ENCODE results near the gene CFAP43. TPM values are rescaled to one million over a fixed set of nuclear protein-coding genes. Genes with fewer than 3 reads are reported as not detected.

Gene CFAP43
- total and polyA plus RNA-seq, 2 of the 8 experiments (the other 6 are each of a cell fraction or from before 2014, with no cell fraction given): 0.11 to 0.27 TPM

DNA sequence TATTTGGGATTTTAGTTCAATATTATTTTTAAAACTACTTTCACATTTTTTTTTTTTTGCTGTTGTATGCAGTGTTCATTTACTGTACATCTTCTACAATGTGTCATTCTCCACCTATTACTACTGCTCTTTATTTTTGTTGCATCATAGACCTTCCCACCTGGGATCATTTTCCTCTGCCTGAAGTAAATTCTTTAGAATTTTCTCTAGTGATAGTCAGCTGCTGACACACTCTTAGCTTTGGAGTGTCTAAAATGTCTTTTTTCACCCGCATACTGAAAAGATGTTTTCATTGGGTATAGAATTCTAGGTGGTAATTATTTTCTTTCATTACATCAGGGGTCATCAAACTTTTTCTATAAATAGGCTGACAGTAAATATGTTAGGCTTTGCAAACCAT is 30.5 kb downstream of the CFAP43 start:
- Histone ChIP-seq H3K9ac (replicated peaks in 1 of 4; ENCODE audit: extremely low read depth in 1 of 4, low read depth in 3 of 4, low read length in 3 of 4) (no peak overlapping the region), H2BK20ac (ENCODE audit: low read length) (no peak overlapping the region), H2AK5ac (ENCODE audit: low read depth, low read length) (no peak overlapping the region), H2AFZ (ENCODE audit: low read length) (no peak overlapping the region), H4K91ac (replicated peaks; ENCODE audit: insufficient read length, low read length) (no peak overlapping the region), H3K79me1 (ENCODE audit: low read depth, low read length) (no peaks in the 10 kb centered on the region), H4K5ac (ENCODE audit: insufficient read length, low read depth, low read length) (no peak overlapping the region), H2BK12ac (ENCODE audit: low read depth, low read length) (no peak overlapping the region), H3K9me3 (ENCODE audit: insufficient read depth in 2 of 2, low read depth in 1 of 2, low read length in 1 of 2) (no peaks in the 10 kb centered on the region), H3K56ac (replicated peaks; ENCODE audit: insufficient read length, low read depth, low read length) (no peak overlapping the region), H2BK15ac (ENCODE audit: low read length) (no peak overlapping the region), H3K27ac (ENCODE audit: low read depth, low read length) (no peak overlapping the region), H3K14ac (ENCODE audit: insufficient read length) (no peak overlapping the region), H4K20me1 (replicated peaks in 1 of 2; ENCODE audit: control insufficient read depth in 1 of 2, insufficient read depth in 2 of 2, low read length in 2 of 2) (no peaks in the 10 kb centered on the region), H3K4me3 (ENCODE audit: extremely low read depth in 1 of 4, insufficient read depth in 2 of 4, low read depth in 3 of 4, low read length in 4 of 4) (no peak overlapping the region), H3K36me3 (ENCODE audit: control insufficient read depth in 2 of 4, insufficient read depth in 4 of 4, low read length in 3 of 4) (no peaks in the 10 kb centered on the region), H3K23me2 (ENCODE audit: low read depth, low read length) (no peaks in the 10 kb centered on the region), H4K8ac (ENCODE audit: extremely low read depth, insufficient read depth, low read length) (no peak overlapping the region), H3K18ac (ENCODE audit: extremely low read depth, low read length) (no peak overlapping the region), H3K4ac (replicated peaks; ENCODE audit: insufficient read length, low read depth, low read length) (no peak overlapping the region), H3K79me2 (ENCODE audit: control insufficient read depth in 1 of 2, insufficient read depth in 2 of 2, low read length in 2 of 2) (no peaks in the 10 kb centered on the region), H3K23ac (ENCODE audit: insufficient read length) (no peak overlapping the region), H3K4me1 (replicated peaks in 1 of 4; ENCODE audit: control insufficient read depth in 3 of 4, insufficient read depth in 4 of 4, low read length in 3 of 4) (no peaks in the 10 kb centered on the region), H2BK120ac (replicated peaks; ENCODE audit: low read depth, low read length) (no peak overlapping the region), H2BK5ac (ENCODE audit: low read depth, low read length) (no peak overlapping the region), H3K4me2 (ENCODE audit: insufficient read depth in 1 of 2, low read depth in 2 of 2, low read length in 2 of 2) (no peak overlapping the region), H3K27me3 (replicated peaks in 1 of 4; ENCODE audit: control insufficient read depth in 3 of 4, extremely low read depth in 1 of 4, insufficient read depth in 3 of 4, low read length in 3 of 4) (no peaks in the 10 kb centered on the region)
- ChIA-PET CTCF (ENCODE audit: partially characterized antibody) (interaction anchor here (0.6 to 1.6 kb wide), 3 partner anchors 9 to 492 kb away, joined by 3 to 4 read pairs (median 3); no protein-coding TSS in a partner anchor), POLR2A (ENCODE audit: partially characterized antibody) (no interaction called here)
- FAIRE-seq (no peak), DNase-seq (ENCODE audit: low read depth in 1 of 2, low spot score in 2 of 2) (no peak)
- WGBS, 2 experiments (ENCODE audit: extremely low coverage in 1 of 2, insufficient coverage in 1 of 2, insufficient read length in 1 of 2, insufficient replicate concordance in 2 of 2, low coverage in 1 of 2, low lambda C conversion rate in 2 of 2, missing lambda C conversion rate in 1 of 2): 95% methylated on average over 1 of the region's 1 CpG; no CpG with 5 or more reads in 1 of the 2 experiments
- TF ChIP-seq PHF8 (conservative IDR thresholded peaks at IDR 0.05; ENCODE audit: low read depth, low read length) (no peak), SIRT6 (IDR thresholded peaks at IDR 0.05; ENCODE audit: low read length) (no peak), HDAC2 (IDR thresholded peaks at IDR 0.05; ENCODE audit: borderline replicate concordance in 1 of 2, low read depth in 2 of 2, low read length in 2 of 2) (no peak), EZH2 (IDR thresholded peaks at IDR 0.05; ENCODE audit: low read depth, low read length, severe bottlenecking) (no peak), GABPA (IDR thresholded peaks at IDR 0.05; ENCODE audit: borderline replicate concordance, insufficient read depth, low read length) (no peak), SRF (IDR thresholded peaks at IDR 0.05; ENCODE audit: low read depth, low read length) (no peak), SIN3A (conservative IDR thresholded peaks at IDR 0.05 in 1 of 2, IDR thresholded peaks at IDR 0.05 in 1 of 2; ENCODE audit: low read depth in 1 of 2, low read length in 2 of 2) (no peak), KDM1A (IDR thresholded peaks at IDR 0.05; ENCODE audit: borderline replicate concordance, low read length) (no peak), ZNF274 (IDR thresholded peaks at IDR 0.05; ENCODE audit: borderline replicate concordance, extremely low read depth, low read length) (no peak)
- TF ChIP-seq, protein P1, sequence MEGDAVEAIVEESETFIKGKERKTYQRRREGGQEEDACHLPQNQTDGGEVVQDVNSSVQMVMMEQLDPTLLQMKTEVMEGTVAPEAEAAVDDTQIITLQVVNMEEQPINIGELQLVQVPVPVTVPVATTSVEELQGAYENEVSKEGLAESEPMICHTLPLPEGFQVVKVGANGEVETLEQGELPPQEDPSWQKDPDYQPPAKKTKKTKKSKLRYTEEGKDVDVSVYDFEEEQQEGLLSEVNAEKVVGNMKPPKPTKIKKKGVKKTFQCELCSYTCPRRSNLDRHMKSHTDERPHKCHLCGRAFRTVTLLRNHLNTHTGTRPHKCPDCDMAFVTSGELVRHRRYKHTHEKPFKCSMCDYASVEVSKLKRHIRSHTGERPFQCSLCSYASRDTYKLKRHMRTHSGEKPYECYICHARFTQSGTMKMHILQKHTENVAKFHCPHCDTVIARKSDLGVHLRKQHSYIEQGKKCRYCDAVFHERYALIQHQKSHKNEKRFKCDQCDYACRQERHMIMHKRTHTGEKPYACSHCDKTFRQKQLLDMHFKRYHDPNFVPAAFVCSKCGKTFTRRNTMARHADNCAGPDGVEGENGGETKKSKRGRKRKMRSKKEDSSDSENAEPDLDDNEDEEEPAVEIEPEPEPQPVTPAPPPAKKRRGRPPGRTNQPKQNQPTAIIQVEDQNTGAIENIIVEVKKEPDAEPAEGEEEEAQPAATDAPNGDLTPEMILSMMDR (IDR thresholded peaks at IDR 0.05; ENCODE audit: control extremely low read depth in 1 of 3, insufficient read depth in 1 of 3, low read depth in 1 of 3, low read length in 3 of 3): no peak
- TF ChIP-seq, protein P2, sequence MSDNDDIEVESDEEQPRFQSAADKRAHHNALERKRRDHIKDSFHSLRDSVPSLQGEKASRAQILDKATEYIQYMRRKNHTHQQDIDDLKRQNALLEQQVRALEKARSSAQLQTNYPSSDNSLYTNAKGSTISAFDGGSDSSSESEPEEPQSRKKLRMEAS (IDR thresholded peaks at IDR 0.05): no peak

Data from H1 (cell line).